IMR-90 (cell line): ENCODE measurements around the gene PARD3. TPM values are rescaled to one million over a fixed set of nuclear protein-coding genes. Genes with fewer than 3 reads are reported as not detected.

Experiments used
- ATAC-seq: fragments of 200-7000 bp; cut with Tn5 transposase; 2 replicates; pipeline ENCODE4 v1.9.1; 2020; ENCODE audit warnings: low read depth, mild to moderate bottlenecking, moderate library complexity
- BruUV-seq: library from RNA; stranded (reverse); fragments of 400-500 nt; replicated peaks from 2 replicates; lab custom pipeline; 2021; lab: Mats Ljungman, UMichigan
- CTCF ChIA-PET: fragments of 300-600 bp; formaldehyde crosslinking; extraction: SDS; loops from one replicate; lab custom pipeline; 2021; ENCODE audit warnings: antibody characterized with exemption; lab: Yijun Ruan, JAX
- POLR2A ChIA-PET: fragments of 300-600 bp; sonication (Branson Sonifier 250); formaldehyde crosslinking; loops from one replicate; lab custom pipeline; 2022; ENCODE audit warnings: antibody characterized with exemption; ENCODE audit not compliant: unreplicated experiment; lab: Charles Lee
- DNase-seq: peaks from one replicate; pipeline ENCODE4 v3.0.0; 2013
- H2AFZ ChIP-seq: replicated peaks from 2 replicates; pipeline ENCODE3; 2013; ENCODE audit warnings: low read length, mild to moderate bottlenecking; ENCODE audit not compliant: poor library complexity
- H2AK5ac ChIP-seq: 2 replicates; pipeline ENCODE4 v1.6.1; 2013; ENCODE audit warnings: low read depth, low read length, inconsistent platforms
- H2AK9ac ChIP-seq: replicated peaks from 2 replicates; pipeline ENCODE3; 2013; ENCODE audit warnings: mild to moderate bottlenecking, low read depth, low read length, moderate library complexity; ENCODE audit not compliant: poor library complexity
- H2BK120ac ChIP-seq: 2 replicates; pipeline ENCODE4 v1.6.1; 2013; ENCODE audit warnings: low read depth, low read length, inconsistent platforms
- H2BK15ac ChIP-seq: 3 replicates; pipeline ENCODE4 v1.6.1; 2013; ENCODE audit warnings: low read depth, low read length, inconsistent platforms
- H2BK20ac ChIP-seq: 2 replicates; pipeline ENCODE4 v1.6.1; 2013; ENCODE audit warnings: low read depth, mild to moderate bottlenecking, inconsistent platforms, low read length, moderate library complexity
- H2BK5ac ChIP-seq: 2 replicates; pipeline ENCODE4 v1.6.1; 2013; ENCODE audit warnings: mild to moderate bottlenecking, low read depth, low read length, inconsistent platforms; ENCODE audit not compliant: poor library complexity, severe bottlenecking
- H3K14ac ChIP-seq: replicated peaks from 2 replicates; pipeline ENCODE4 v1.6.1; 2013; ENCODE audit warnings: low read depth, low read length, inconsistent platforms
- H3K18ac ChIP-seq: 2 replicates; pipeline ENCODE4 v1.6.1; 2013; ENCODE audit warnings: low read depth, low read length, control low read depth
- H3K23ac ChIP-seq: 2 replicates; pipeline ENCODE4 v1.6.1; 2013; ENCODE audit warnings: low read depth, low read length, inconsistent platforms
- H3K27ac ChIP-seq: 2 replicates; pipeline ENCODE4 v1.5.1; 2013; ENCODE audit warnings: mild to moderate bottlenecking, control low read depth, low read length; ENCODE audit not compliant: insufficient read depth
- H3K27me3 ChIP-seq: 2 replicates; pipeline ENCODE4 v1.6.1; 2013; ENCODE audit warnings: low read length; ENCODE audit not compliant: control insufficient read depth, insufficient read depth
- H3K36me3 ChIP-seq: 2 replicates; pipeline ENCODE4 v1.6.1; 2013; ENCODE audit warnings: low read length, mixed read lengths; ENCODE audit not compliant: control insufficient read depth, insufficient read depth
- H3K4ac ChIP-seq: 2 replicates; pipeline ENCODE4 v1.6.1; 2013; ENCODE audit warnings: low read depth, low read length, inconsistent platforms
- H3K4me1 ChIP-seq: 2 replicates; pipeline ENCODE4 v1.6.1; 2013; ENCODE audit warnings: low read length, mixed read lengths; ENCODE audit not compliant: control insufficient read depth, insufficient read depth
- H3K4me2 ChIP-seq: 2 replicates; pipeline ENCODE4 v1.6.1; 2013; ENCODE audit warnings: low read depth, mild to moderate bottlenecking, control low read depth, low read length, moderate library complexity
- H3K4me3 ChIP-seq: 2 replicates; pipeline ENCODE4 v1.5.1; 2013; ENCODE audit warnings: low read depth, mild to moderate bottlenecking, control low read depth, low read length, moderate library complexity; ENCODE audit not compliant: insufficient read depth
- H3K56ac ChIP-seq: 2 replicates; pipeline ENCODE4 v1.6.1; 2013; ENCODE audit warnings: low read length, inconsistent platforms; ENCODE audit not compliant: insufficient read depth; ENCODE audit errors: extremely low read depth
- H3K79me1 ChIP-seq, 2 experiments: 2 replicates each; pipeline ENCODE4 v1.6.1; 2013; ENCODE audit warnings: low read length in 2 of 2, inconsistent platforms in 1 of 2, low read depth in 1 of 2
- H3K9ac ChIP-seq: 2 replicates; pipeline ENCODE4 v1.6.1; 2013; ENCODE audit warnings: low read depth, low read length, control low read depth
- H3K9me1 ChIP-seq: 2 replicates; pipeline ENCODE4 v1.6.1; 2013; ENCODE audit warnings: low read length, inconsistent platforms; ENCODE audit not compliant: insufficient read depth
- H3K9me3 ChIP-seq: 2 replicates; pipeline ENCODE4 v1.6.1; 2013; ENCODE audit warnings: low read length; ENCODE audit not compliant: control insufficient read depth, insufficient read depth
- H4K20me1 ChIP-seq: 2 replicates; pipeline ENCODE4 v1.6.1; 2013; ENCODE audit warnings: low read length, inconsistent platforms; ENCODE audit not compliant: insufficient read depth
- H4K5ac ChIP-seq: 2 replicates; pipeline ENCODE4 v1.6.1; 2013; ENCODE audit warnings: mild to moderate bottlenecking, low read depth, low read length, control low read depth
- H4K8ac ChIP-seq, 2 experiments: 2 replicates each; pipeline ENCODE4 v1.6.1; 2013; ENCODE audit warnings: low read depth in 2 of 2, low read length in 2 of 2, control low read depth in 1 of 2, inconsistent platforms in 1 of 2
- H4K91ac ChIP-seq: 2 replicates; pipeline ENCODE4 v1.6.1; 2013; ENCODE audit warnings: low read depth, low read length, inconsistent platforms; ENCODE audit not compliant: insufficient read depth
- BHLHE40 ChIP-seq: fragments of 150-350 bp; IDR thresholded peaks from 2 replicates; pipeline ENCODE4 v1.6.1; 2016; ENCODE audit warnings: mild to moderate bottlenecking, low read depth, low read length
- CEBPB ChIP-seq: IDR thresholded peaks from 2 replicates; pipeline ENCODE4 v1.6.1; 2012; ENCODE audit warnings: low read depth, low read length, improper control_type of control experiment
- CHD1 ChIP-seq: IDR thresholded peaks from 2 replicates; pipeline ENCODE4 v1.6.1; 2012; ENCODE audit warnings: low read depth, low read length, improper control_type of control experiment
- ELK1 ChIP-seq: fragments of 150-350 bp; IDR thresholded peaks from 2 replicates; pipeline ENCODE4 v1.6.1; 2016; ENCODE audit warnings: low read depth, mild to moderate bottlenecking, low read length, moderate library complexity, borderline replicate concordance
- FOS ChIP-seq: fragments of 150-350 bp; IDR thresholded peaks from 2 replicates; pipeline ENCODE4 v1.6.1; 2016; ENCODE audit warnings: low read depth, low read length
- MAFK ChIP-seq: IDR thresholded peaks from 2 replicates; pipeline ENCODE4 v1.6.1; 2012; ENCODE audit warnings: low read depth, low read length, improper control_type of control experiment
- MAZ ChIP-seq: IDR thresholded peaks from 2 replicates; pipeline ENCODE4 v1.6.1; 2012; ENCODE audit warnings: low read depth, mild to moderate bottlenecking, low read length, improper control_type of control experiment, moderate library complexity, borderline replicate concordance
- MXI1 ChIP-seq: IDR thresholded peaks from 2 replicates; pipeline ENCODE4 v1.6.1; 2012; ENCODE audit warnings: low read depth, mild to moderate bottlenecking, low read length, moderate library complexity, borderline replicate concordance
- NFE2L2 ChIP-seq: fragments of 150-350 bp; IDR thresholded peaks from 2 replicates; pipeline ENCODE4 v1.6.1; 2016; ENCODE audit warnings: low read depth, mild to moderate bottlenecking, low read length
- POLR2A ChIP-seq: IDR thresholded peaks from 2 replicates; pipeline ENCODE4 v1.6.1; 2012; ENCODE audit warnings: mild to moderate bottlenecking, low read depth, low read length
- RAD21 ChIP-seq: IDR thresholded peaks from 2 replicates; pipeline ENCODE4 v1.6.1; 2012; ENCODE audit warnings: low read length, improper control_type of control experiment
- RCOR1 ChIP-seq: IDR thresholded peaks from 2 replicates; pipeline ENCODE4 v1.6.1; 2012; ENCODE audit warnings: mild to moderate bottlenecking, low read length, improper control_type of control experiment; ENCODE audit not compliant: insufficient replicate concordance
- RFX5 ChIP-seq: IDR thresholded peaks from 2 replicates; pipeline ENCODE4 v1.8.0; 2012; ENCODE audit warnings: low read depth, mild to moderate bottlenecking, low read length, moderate library complexity
- SMC3 ChIP-seq: fragments of 150-350 bp; IDR thresholded peaks from 2 replicates; pipeline ENCODE4 v1.6.1; 2016; ENCODE audit warnings: low read depth, mild to moderate bottlenecking, antibody characterized with exemption, low read length, moderate library complexity
- USF2 ChIP-seq: fragments of 150-350 bp; IDR thresholded peaks from 2 replicates; pipeline ENCODE4 v1.6.1; 2017; ENCODE audit warnings: mild to moderate bottlenecking, antibody characterized with exemption, low read length, low read depth
- WGBS, 2 experiments: methylation state at CpG; one replicate each; pipeline versions ENCODE4 v1.1.5 to v1.1.7; 2013; ENCODE audit warnings: missing lambda C conversion rate in 2 of 2; ENCODE audit not compliant: insufficient read length in 1 of 2; ENCODE audit errors: extremely low coverage in 2 of 2; 5-methylcytosine and 5-hydroxymethylcytosine counted together
- dilution Hi-C: fragments of 300-500 bp; cut with HindIII; formaldehyde crosslinking; loops from one replicate; pipeline ENCODE4 v1.14.3; 2018; ENCODE audit warnings: low sequenced_read_pairs; ENCODE audit not compliant: unreplicated experiment
- in situ Hi-C: fragments of 300-500 bp; cut with MboI; formaldehyde crosslinking; loops from 3 replicates; pipeline ENCODE4 v1.14.3; 2019; ENCODE audit warnings: low sequenced_read_pairs, inconsistent platforms, mixed read lengths
- intact Hi-C: fragments of 100-400 bp; cut with micrococcal nuclease; formaldehyde crosslinking; loops from 2 replicates; pipeline ENCODE4 v1.10.0; 2022
- polyA plus RNA-seq, 3 experiments: library from polyadenylated mRNA; depleted of rRNA; stranded (reverse); fragments of >200 nt; gene quantifications; 2 replicates each; pipeline ENCODE4 v1.2.3, GENCODE V29; 2012; ENCODE audit warnings: low replicate concordance in 1 of 3
- total RNA-seq: library from RNA; depleted of rRNA; stranded (reverse); fragments of >200 nt; gene quantifications from 2 replicates; pipeline ENCODE4 v1.2.3, GENCODE V29; 2012
- TF ChIP-seq, protein P1 (sequence below): conservative IDR thresholded peaks from 2 replicates; pipeline ENCODE4 v1.5.1; 2012; ENCODE audit warnings: mild to moderate bottlenecking, low read depth, low read length, improper control_type of control experiment

Gene PARD3
- total and polyA plus RNA-seq, 2 of the 4 experiments (the other 2 are of a cell fraction), result 14.6 to 37.5 TPM

- no peak overlapping the region for H2AK5ac ChIP-seq
- in situ Hi-C loops, result no loop called here
- no peak overlapping the region for H2AK9ac ChIP-seq
- TF ChIP-seq FOS (no peak), POLR2A (no peak), ELK1 (no peak), CHD1 (no peak), CEBPB (no peak), MAFK (no peak), USF2 (no peak), SMC3 (no peak), MXI1 (no peak), MAZ (no peak), RCOR1 (no peak), RAD21 (no peak), BHLHE40 (no peak), NFE2L2 (no peak), RFX5 (no peak)
- TF ChIP-seq, protein P1, sequence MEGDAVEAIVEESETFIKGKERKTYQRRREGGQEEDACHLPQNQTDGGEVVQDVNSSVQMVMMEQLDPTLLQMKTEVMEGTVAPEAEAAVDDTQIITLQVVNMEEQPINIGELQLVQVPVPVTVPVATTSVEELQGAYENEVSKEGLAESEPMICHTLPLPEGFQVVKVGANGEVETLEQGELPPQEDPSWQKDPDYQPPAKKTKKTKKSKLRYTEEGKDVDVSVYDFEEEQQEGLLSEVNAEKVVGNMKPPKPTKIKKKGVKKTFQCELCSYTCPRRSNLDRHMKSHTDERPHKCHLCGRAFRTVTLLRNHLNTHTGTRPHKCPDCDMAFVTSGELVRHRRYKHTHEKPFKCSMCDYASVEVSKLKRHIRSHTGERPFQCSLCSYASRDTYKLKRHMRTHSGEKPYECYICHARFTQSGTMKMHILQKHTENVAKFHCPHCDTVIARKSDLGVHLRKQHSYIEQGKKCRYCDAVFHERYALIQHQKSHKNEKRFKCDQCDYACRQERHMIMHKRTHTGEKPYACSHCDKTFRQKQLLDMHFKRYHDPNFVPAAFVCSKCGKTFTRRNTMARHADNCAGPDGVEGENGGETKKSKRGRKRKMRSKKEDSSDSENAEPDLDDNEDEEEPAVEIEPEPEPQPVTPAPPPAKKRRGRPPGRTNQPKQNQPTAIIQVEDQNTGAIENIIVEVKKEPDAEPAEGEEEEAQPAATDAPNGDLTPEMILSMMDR, result no peak
- no peak overlapping the region for H2AFZ ChIP-seq
- no peak overlapping the region for H3K4me2 ChIP-seq
- H4K8ac ChIP-seq, result no peak overlapping the region
- no peak overlapping the region for H4K5ac ChIP-seq
- H3K23ac ChIP-seq, result no peak overlapping the region
- H3K9ac ChIP-seq, result no peak overlapping the region
- no peak overlapping the region for H2BK120ac ChIP-seq
- H3K27ac ChIP-seq, result no peak overlapping the region
- ChIA-PET POLR2A (no interaction called here), CTCF (no interaction called here)
- no peak overlapping the region for H3K4ac ChIP-seq
- no peak overlapping the region for H3K18ac ChIP-seq
- H2BK5ac ChIP-seq, result no peak overlapping the region
- intact Hi-C loops, result no loop called here
- BruUV-seq, result no TSS peak
- ATAC-seq, result no peak
- WGBS, 2 experiments, result no CpG with 5 or more reads among the region's 4 CpGs
- H3K56ac ChIP-seq, result no peak overlapping the region
- peaks cover 13% of the 10 kb centered on the region for H3K9me1 ChIP-seq
- H2BK15ac ChIP-seq, result no peak overlapping the region
- no peak overlapping the region for H2BK20ac ChIP-seq
- H3K79me1 ChIP-seq, result peaks cover 56 to 80% of the 10 kb centered on the region in 2 experiments
- peaks cover 12% of the 10 kb centered on the region for H3K4me1 ChIP-seq
- H3K4me3 ChIP-seq, result no peak overlapping the region
- dilution Hi-C loops, result no loop called here
- peaks cover 56% of the 10 kb centered on the region for H4K20me1 ChIP-seq
- H3K14ac ChIP-seq, result no peak overlapping the region
- no peaks in the 10 kb centered on the region for H3K9me3 ChIP-seq
- H3K36me3 ChIP-seq, result no peaks in the 10 kb centered on the region; the same call in 1 of the 2 replicates
- DNase-seq, result no peak
- H3K27me3 ChIP-seq, result no peaks in the 10 kb centered on the region
- H4K91ac ChIP-seq, result no peak overlapping the region
These were observed 6.8 kb downstream of the PARD3 start for GRCh38 chr10:34808336-34808735.
